HCT116 (cell line): ENCODE results near the gene IGF2BP3. TPM values are rescaled to one million over a fixed set of nuclear protein-coding genes. Genes with fewer than 3 reads are reported as not detected.

Experiments
- ATAC-seq: fragments of 200-7000 bp; cut with Tn5 transposase; 2 replicates; pipeline ENCODE4 v1.9.1; 2020; ENCODE audit warnings: mild to moderate bottlenecking, moderate library complexity
- BruUV-seq: library from RNA; stranded (reverse); fragments of 400-500 nt; replicated peaks from 2 replicates; lab custom pipeline; 2021; lab: Mats Ljungman, UMichigan
- CTCF ChIA-PET: fragments of 300-600 bp; sonication (Branson Sonifier 250); formaldehyde crosslinking; loops from one replicate; lab custom pipeline; 2021; ENCODE audit warnings: antibody characterized with exemption; lab: Charles Lee
- POLR2A ChIA-PET: fragments of 300-600, 350-600 bp; sonication (Branson Sonifier 250); formaldehyde crosslinking; loops from one replicate; lab custom pipeline; 2021; ENCODE audit warnings: antibody characterized with exemption; lab: Charles Lee
- RAD21 ChIA-PET, 2 experiments: fragments of 300-600 bp; sonication (Branson Sonifier 250); formaldehyde crosslinking; loops; one replicate each; lab custom pipeline; 2023; ENCODE audit warnings: low total read pairs in 2 of 2; ENCODE audit not compliant: uncharacterized antibody in 2 of 2, unreplicated experiment in 2 of 2, low non-redundant PET in 1 of 2; lab: Charles Lee
- DNase-seq: peaks from one replicate; pipeline ENCODE4 v3.0.0-alpha.2; 2010; ENCODE audit warnings: low read depth, low spot score
- H2AFZ ChIP-seq: fragments of 200-600 bp; shearing (Covaris generic), sonication (generic); 2 replicates; pipeline ENCODE4 v1.6.1; 2017; ENCODE audit warnings: low read depth, mixed run types, mixed read lengths, antibody characterized with exemption, low read length; ENCODE audit not compliant: poor library complexity, severe bottlenecking
- H3K27ac ChIP-seq: 2 replicates; pipeline ENCODE4 v1.5.1; 2012; ENCODE audit warnings: low read depth, low read length
- H3K27me3 ChIP-seq: fragments of 200-600 bp; sonication (generic); 2 replicates; pipeline ENCODE4 v1.6.1; 2016; ENCODE audit warnings: mixed run types, low read length, mixed read lengths; ENCODE audit not compliant: insufficient read depth
- H3K36me3 ChIP-seq, 2 experiments: fragments of 200-500 bp in 1 of 2; fragments of 200-600 bp in 1 of 2; sonication (Bioruptor generic) in 1 of 2; sonication (generic) in 1 of 2; 2 replicates each; pipeline versions ENCODE4 v1.5.1 to v1.6.1; 2014 to 2016; ENCODE audit warnings: low read length in 2 of 2, inconsistent platforms in 1 of 2, mixed read lengths in 1 of 2, mixed run types in 1 of 2; ENCODE audit not compliant: insufficient read depth in 2 of 2, control insufficient read depth in 1 of 2
- H3K4me1 ChIP-seq, 2 experiments: fragments of 200-600 bp in 1 of 2; sonication (generic) in 1 of 2; 2 replicates each; pipeline versions ENCODE4 v1.5.1 to v1.6.1; 2012 to 2017; ENCODE audit warnings: low read length in 2 of 2, inconsistent platforms in 1 of 2, mild to moderate bottlenecking in 1 of 2, mixed read lengths in 1 of 2, mixed run types in 1 of 2, moderate library complexity in 1 of 2; ENCODE audit not compliant: insufficient read depth in 2 of 2, control insufficient read depth in 1 of 2
- H3K4me2 ChIP-seq: fragments of 200-600 bp; sonication (generic); 2 replicates; pipeline ENCODE4 v1.6.1; 2017; ENCODE audit warnings: mixed run types, low read length, mixed read lengths
- H3K4me3 ChIP-seq, 2 experiments: fragments of 200-600 bp in 1 of 2; sonication (generic) in 1 of 2; replicated peaks in 1 of 2; 2 replicates each; pipeline ENCODE4 v1.5.1; 2011 to 2016; ENCODE audit warnings: low read length in 2 of 2, control low read depth in 1 of 2, low read depth in 1 of 2, mild to moderate bottlenecking in 1 of 2, mixed read lengths in 1 of 2, mixed run types in 1 of 2
- H3K79me2 ChIP-seq: fragments of 200-600 bp; sonication (generic); 2 replicates; pipeline ENCODE4 v1.6.1; 2017; ENCODE audit warnings: mild to moderate bottlenecking, mixed run types, low read length, moderate library complexity, mixed read lengths; ENCODE audit not compliant: insufficient read depth
- H3K9ac ChIP-seq: fragments of 200-600 bp; sonication (generic); 2 replicates; pipeline ENCODE4 v1.6.1; 2016; ENCODE audit warnings: low read length, mixed read lengths
- H3K9me2 ChIP-seq: fragments of 200-600 bp; sonication (generic), shearing (Covaris generic); 2 replicates; pipeline ENCODE4 v1.6.1; 2017; ENCODE audit warnings: mixed run types, mild to moderate bottlenecking, moderate library complexity; ENCODE audit not compliant: insufficient read depth
- H3K9me3 ChIP-seq, 2 experiments: fragments of 200-500 bp in 1 of 2; fragments of 200-600 bp in 1 of 2; sonication (Bioruptor generic) in 1 of 2; sonication (generic) in 1 of 2; 2 replicates each; pipeline ENCODE4 v1.6.1; 2014 to 2017; ENCODE audit warnings: low read length in 2 of 2, mixed read lengths in 2 of 2, inconsistent platforms in 1 of 2, low read depth in 1 of 2, mild to moderate bottlenecking in 1 of 2, mixed run types in 1 of 2, moderate library complexity in 1 of 2; ENCODE audit not compliant: control insufficient read depth in 1 of 2, insufficient read depth in 1 of 2
- H4K20me1 ChIP-seq: fragments of 200-600 bp; sonication (generic), shearing (Covaris generic); 2 replicates; pipeline ENCODE4 v1.6.1; 2017; ENCODE audit warnings: mixed run types, mild to moderate bottlenecking, moderate library complexity; ENCODE audit not compliant: insufficient read depth
- CEBPB ChIP-seq: IDR thresholded peaks from 2 replicates; pipeline ENCODE4 v1.6.1; 2012; ENCODE audit warnings: low read depth
- ELF1 ChIP-seq: IDR thresholded peaks from 2 replicates; pipeline ENCODE4 v1.6.1; 2012; ENCODE audit warnings: low read depth, borderline replicate concordance
- FOSL1 ChIP-seq: IDR thresholded peaks from 2 replicates; pipeline ENCODE4 v1.6.1; 2012; ENCODE audit warnings: low read depth
- POLR2A ChIP-seq: IDR thresholded peaks from 2 replicates; pipeline ENCODE4 v1.7.0; 2011; ENCODE audit warnings: borderline replicate concordance; ENCODE audit not compliant: insufficient read depth, insufficient read length; ENCODE audit errors: extremely low read depth
- POLR2AphosphoS5 ChIP-seq: IDR thresholded peaks from 2 replicates; pipeline ENCODE4 v1.6.1; 2011; ENCODE audit warnings: mild to moderate bottlenecking, low read depth, low read length, moderate library complexity
- RAD21 ChIP-seq: IDR thresholded peaks from 2 replicates; pipeline ENCODE4 v1.6.1; 2012; ENCODE audit warnings: low read depth, mild to moderate bottlenecking
- TCF7L2 ChIP-seq: IDR thresholded peaks from 2 replicates; pipeline ENCODE4 v1.7.0; 2011; ENCODE audit warnings: borderline replicate concordance, inconsistent platforms; ENCODE audit not compliant: insufficient read depth, insufficient read length; ENCODE audit errors: extremely low read depth
- YY1 ChIP-seq: IDR thresholded peaks from 2 replicates; pipeline ENCODE4 v1.6.1; 2011; ENCODE audit warnings: low read length, low read depth, moderate library complexity, mild to moderate bottlenecking; ENCODE audit not compliant: insufficient replicate concordance; ENCODE audit errors: extremely low read depth
- ZNF274 ChIP-seq: fragments of 200-500 bp; sonication (Bioruptor generic); IDR thresholded peaks from 2 replicates; pipeline ENCODE4 v1.6.1; 2014; ENCODE audit warnings: mild to moderate bottlenecking, low read depth, low read length, inconsistent platforms
- intact Hi-C: fragments of 100-400 bp; cut with micrococcal nuclease; formaldehyde crosslinking; loops from 2 replicates; pipeline ENCODE4 v1.10.0; 2022
- total RNA-seq: library from RNA; stranded (reverse); gene quantifications from one replicate; pipeline ENCODE4 v1.2.1, GENCODE V29; 2021; ENCODE audit not compliant: unreplicated experiment
- TF ChIP-seq, protein P1 (sequence below): IDR thresholded peaks from 2 replicates; pipeline ENCODE4 v1.6.1; 2012
- TF ChIP-seq, protein P2 (sequence below): IDR thresholded peaks from 2 replicates; pipeline ENCODE4 v1.6.1; 2012
- TF ChIP-seq, protein P3 (sequence below): IDR thresholded peaks from 2 replicates; pipeline ENCODE4 v1.6.1; 2011; ENCODE audit warnings: mild to moderate bottlenecking, low read length, moderate library complexity; ENCODE audit not compliant: insufficient replicate concordance; ENCODE audit errors: extremely low read depth

IGF2BP3 gene
- total RNA-seq, 1 experiment from 2014 or later = 79.1 TPM

DNA sequence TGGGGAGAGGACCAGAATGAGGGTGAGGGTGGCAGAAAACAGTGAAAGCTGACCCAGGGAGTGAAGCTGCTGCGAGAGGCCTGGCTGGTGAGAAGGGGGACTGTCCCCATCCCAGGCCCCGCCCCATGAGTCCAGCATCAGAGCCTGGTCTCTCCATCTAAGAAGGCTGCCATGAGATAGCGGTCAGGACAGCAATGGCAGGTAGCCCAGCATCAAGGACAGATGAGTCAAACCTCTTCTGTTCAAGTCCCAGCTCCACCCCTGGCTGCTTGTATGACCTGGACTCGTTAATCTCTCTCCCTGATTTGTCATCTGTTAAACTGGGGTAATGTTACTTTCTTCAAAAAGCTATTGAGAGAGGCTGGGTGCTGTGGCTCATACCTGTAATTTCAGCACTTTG is 201.5 kb downstream of the IGF2BP3 start:
- H3K79me2 ChIP-seq = no peaks in the 10 kb centered on the region
- POLR2A ChIA-PET = no interaction called here
- no peaks in the 10 kb centered on the region for H3K9me3 ChIP-seq
- no peaks in the 10 kb centered on the region for H3K9me2 ChIP-seq
- TF ChIP-seq YY1 (no peak), TCF7L2 (no peak), FOSL1 (no peak), ZNF274 (no peak), ELF1 (no peak), POLR2AphosphoS5 (no peak), CEBPB (no peak)
- TF ChIP-seq, protein P1, sequence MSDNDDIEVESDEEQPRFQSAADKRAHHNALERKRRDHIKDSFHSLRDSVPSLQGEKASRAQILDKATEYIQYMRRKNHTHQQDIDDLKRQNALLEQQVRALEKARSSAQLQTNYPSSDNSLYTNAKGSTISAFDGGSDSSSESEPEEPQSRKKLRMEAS = no peak
- TF ChIP-seq, all 23 proteins: peak for 0
- Histone ChIP-seq H3K4me1 (peaks cover 6 to 16% of the 10 kb centered on the region in 2 experiments; a peak in 3 of 4 replicates), H3K4me2 (no peak overlapping the region), H3K4me3 (no peak overlapping the region), H3K9ac (no peak overlapping the region), H3K27ac (no peak overlapping the region), H4K20me1 (no peaks in the 10 kb centered on the region), H3K27me3 (no peaks in the 10 kb centered on the region), H3K36me3 (no peaks in the 10 kb centered on the region), H2AFZ (no peak overlapping the region)
- no TSS peak for BruUV-seq
- ATAC-seq = no peak
- DNase-seq = no peak
- ChIA-PET RAD21 (interaction anchor here in 1 of 2 experiments (0.8 kb wide), 1 partner anchor 183 kb away, joined by 3 read pairs; no protein-coding TSS in a partner anchor), CTCF (interaction anchor here (0.8 to 1.6 kb wide), 4 partner anchors 81 to 278 kb away, joined by 3 to 5 read pairs (median 4); no protein-coding TSS in a partner anchor)
- intact Hi-C loops = no loop called here

DNA sequence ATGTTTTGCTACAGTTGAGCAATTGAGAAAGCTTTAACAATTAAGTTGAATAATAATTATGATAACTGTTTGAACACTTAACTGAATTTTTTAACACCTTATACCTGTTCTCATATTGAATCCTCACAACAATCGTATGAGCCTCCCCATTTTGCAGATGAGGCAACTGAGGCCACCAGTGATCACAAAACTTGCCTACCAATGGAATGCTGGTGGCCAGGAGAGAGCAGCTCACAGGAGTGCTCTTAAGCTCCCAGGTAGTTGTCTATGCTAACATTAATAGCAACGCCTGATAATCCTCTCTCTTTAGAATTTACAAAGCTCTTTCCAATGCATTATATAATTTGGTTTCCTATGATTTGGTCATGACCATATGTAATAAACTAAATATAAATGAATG is 202.1 kb downstream of the IGF2BP3 start:
- CTCF ChIA-PET = interaction anchor here (0.8 to 1.6 kb wide), 4 partner anchors 81 to 279 kb away, joined by 3 to 5 read pairs (median 4); no protein-coding TSS in a partner anchor
- Histone ChIP-seq H3K27me3 (no peaks in the 10 kb centered on the region), H3K4me1 (peaks cover 2 to 10% of the 10 kb centered on the region in 2 experiments; a peak in 2 of 4 replicates), H4K20me1 (no peaks in the 10 kb centered on the region), H3K27ac (no peak overlapping the region), H2AFZ (no peak overlapping the region), H3K79me2 (no peaks in the 10 kb centered on the region), H3K9me2 (no peaks in the 10 kb centered on the region), H3K9ac (no peak overlapping the region), H3K9me3 (no peaks in the 10 kb centered on the region), H3K4me3 (no peak overlapping the region), H3K4me2 (no peak overlapping the region), H3K36me3 (no peaks in the 10 kb centered on the region)
- intact Hi-C loops = no loop called here
- POLR2A ChIA-PET = no interaction called here
- BruUV-seq = no TSS peak
- ATAC-seq (no peak), DNase-seq (no peak)
- TF ChIP-seq TCF7L2 (no peak), RAD21 (no peak), POLR2A (no peak), YY1 (no peak), ZNF274 (no peak), FOSL1 (no peak), ELF1 (no peak), CEBPB (no peak)
- TF ChIP-seq, protein P1 = no peak
- TF ChIP-seq, protein P2, sequence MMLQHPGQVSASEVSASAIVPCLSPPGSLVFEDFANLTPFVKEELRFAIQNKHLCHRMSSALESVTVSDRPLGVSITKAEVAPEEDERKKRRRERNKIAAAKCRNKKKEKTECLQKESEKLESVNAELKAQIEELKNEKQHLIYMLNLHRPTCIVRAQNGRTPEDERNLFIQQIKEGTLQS = no peak
- TF ChIP-seq, protein P3, sequence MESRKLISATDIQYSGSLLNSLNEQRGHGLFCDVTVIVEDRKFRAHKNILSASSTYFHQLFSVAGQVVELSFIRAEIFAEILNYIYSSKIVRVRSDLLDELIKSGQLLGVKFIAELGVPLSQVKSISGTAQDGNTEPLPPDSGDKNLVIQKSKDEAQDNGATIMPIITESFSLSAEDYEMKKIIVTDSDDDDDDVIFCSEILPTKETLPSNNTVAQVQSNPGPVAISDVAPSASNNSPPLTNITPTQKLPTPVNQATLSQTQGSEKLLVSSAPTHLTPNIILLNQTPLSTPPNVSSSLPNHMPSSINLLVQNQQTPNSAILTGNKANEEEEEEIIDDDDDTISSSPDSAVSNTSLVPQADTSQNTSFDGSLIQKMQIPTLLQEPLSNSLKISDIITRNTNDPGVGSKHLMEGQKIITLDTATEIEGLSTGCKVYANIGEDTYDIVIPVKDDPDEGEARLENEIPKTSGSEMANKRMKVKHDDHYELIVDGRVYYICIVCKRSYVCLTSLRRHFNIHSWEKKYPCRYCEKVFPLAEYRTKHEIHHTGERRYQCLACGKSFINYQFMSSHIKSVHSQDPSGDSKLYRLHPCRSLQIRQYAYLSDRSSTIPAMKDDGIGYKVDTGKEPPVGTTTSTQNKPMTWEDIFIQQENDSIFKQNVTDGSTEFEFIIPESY = no peak
- RAD21 ChIA-PET = no interaction called here
